ENCODE measurements around the gene TRHDE.

The TRHDE gene

GRCh38 chr12:72304751-72305150 lies 32.6 kb downstream of the TRHDE start:
- Histone ChIP-seq H3K27me3 (ENCODE audit: insufficient read depth, low read depth) (no peaks in the 10 kb centered on the region), H3K27ac (no peak overlapping the region), H4K20me1 (ENCODE audit: insufficient read depth) (no peaks in the 10 kb centered on the region), H3K79me2 (ENCODE audit: insufficient read depth, low read depth) (no peaks in the 10 kb centered on the region), H3K4me2 (no peak overlapping the region), H3K4me1 (ENCODE audit: low read depth, poor library complexity, severe bottlenecking) (peaks cover 21% of the 10 kb centered on the region), H3K36me3 (ENCODE audit: insufficient read depth) (no peaks in the 10 kb centered on the region), H3K4me3 (IDR thresholded peaks at IDR 0.05; ENCODE audit: insufficient read depth, low read depth, low read length) (no peak overlapping the region), H3K9ac (no peak overlapping the region), H2AFZ (ENCODE audit: low read depth) (no peak overlapping the region)
- no peak for TF ChIP-seq CTCF (conservative IDR thresholded peaks at IDR 0.05; ENCODE audit: low read depth, low read length)

- H3K79me2 ChIP-seq (ENCODE audit: insufficient read depth, low read depth): no peaks in the 10 kb centered on the region
- no peaks in the 10 kb centered on the region for H3K27me3 ChIP-seq (ENCODE audit: insufficient read depth, low read depth)
- no peak overlapping the region for H3K9ac ChIP-seq
- H3K27ac ChIP-seq: no peak overlapping the region
- H3K4me3 ChIP-seq (IDR thresholded peaks at IDR 0.05; ENCODE audit: insufficient read depth, low read depth, low read length): no peak overlapping the region
- no peaks in the 10 kb centered on the region for H4K20me1 ChIP-seq (ENCODE audit: insufficient read depth)
- no peaks in the 10 kb centered on the region for H3K36me3 ChIP-seq (ENCODE audit: insufficient read depth)
- no peaks in the 10 kb centered on the region for H3K4me1 ChIP-seq (ENCODE audit: low read depth, poor library complexity, severe bottlenecking)
- no peak for TF ChIP-seq CTCF (conservative IDR thresholded peaks at IDR 0.05; ENCODE audit: low read depth, low read length)
- no peak overlapping the region for H2AFZ ChIP-seq (ENCODE audit: low read depth)
- H3K4me2 ChIP-seq: no peak overlapping the region
Measured at GRCh38 chr12:72307229-72307628, 35.1 kb downstream of the TRHDE start.

- Histone ChIP-seq H4K20me1 (ENCODE audit: insufficient read depth) (no peaks in the 10 kb centered on the region), H2AFZ (ENCODE audit: low read depth) (no peak overlapping the region), H3K27ac (no peak overlapping the region), H3K4me2 (no peak overlapping the region), H3K4me1 (ENCODE audit: low read depth, poor library complexity, severe bottlenecking) (peaks cover 10% of the 10 kb centered on the region), H3K79me2 (ENCODE audit: insufficient read depth, low read depth) (no peaks in the 10 kb centered on the region), H3K36me3 (ENCODE audit: insufficient read depth) (no peaks in the 10 kb centered on the region), H3K27me3 (ENCODE audit: insufficient read depth, low read depth) (no peaks in the 10 kb centered on the region), H3K4me3 (IDR thresholded peaks at IDR 0.05; ENCODE audit: insufficient read depth, low read depth, low read length) (no peak overlapping the region), H3K9ac (no peak overlapping the region)
- TF ChIP-seq CTCF (conservative IDR thresholded peaks at IDR 0.05; ENCODE audit: low read depth, low read length): no peak
Measured at GRCh38 chr12:72311946-72312345, 39.8 kb downstream of the TRHDE start.

GRCh38 chr12:72313806-72314205 lies 41.6 kb downstream of the TRHDE start:
- H3K9ac ChIP-seq: no peak overlapping the region
- no peak for TF ChIP-seq CTCF (conservative IDR thresholded peaks at IDR 0.05; ENCODE audit: low read depth, low read length)
- no peak overlapping the region for H3K4me3 ChIP-seq (IDR thresholded peaks at IDR 0.05; ENCODE audit: insufficient read depth, low read depth, low read length)
- no peaks in the 10 kb centered on the region for H3K27me3 ChIP-seq (ENCODE audit: insufficient read depth, low read depth)
- H3K36me3 ChIP-seq (ENCODE audit: insufficient read depth): no peaks in the 10 kb centered on the region
- H3K4me2 ChIP-seq: no peak overlapping the region
- no peak overlapping the region for H2AFZ ChIP-seq (ENCODE audit: low read depth)
- no peaks in the 10 kb centered on the region for H4K20me1 ChIP-seq (ENCODE audit: insufficient read depth)
- H3K4me1 ChIP-seq (ENCODE audit: low read depth, poor library complexity, severe bottlenecking): peaks cover 10% of the 10 kb centered on the region
- no peaks in the 10 kb centered on the region for H3K79me2 ChIP-seq (ENCODE audit: insufficient read depth, low read depth)
- no peak overlapping the region for H3K27ac ChIP-seq
